Ammon's horn (tissue), 1 donor: ENCODE results near the gene GPR156.

Experiments used
- DNase-seq: peaks from one replicate; pipeline ENCODE4 v3.0.0-alpha.2; 2016; ENCODE audit warnings: low spot score

The GPR156 gene

DNA sequence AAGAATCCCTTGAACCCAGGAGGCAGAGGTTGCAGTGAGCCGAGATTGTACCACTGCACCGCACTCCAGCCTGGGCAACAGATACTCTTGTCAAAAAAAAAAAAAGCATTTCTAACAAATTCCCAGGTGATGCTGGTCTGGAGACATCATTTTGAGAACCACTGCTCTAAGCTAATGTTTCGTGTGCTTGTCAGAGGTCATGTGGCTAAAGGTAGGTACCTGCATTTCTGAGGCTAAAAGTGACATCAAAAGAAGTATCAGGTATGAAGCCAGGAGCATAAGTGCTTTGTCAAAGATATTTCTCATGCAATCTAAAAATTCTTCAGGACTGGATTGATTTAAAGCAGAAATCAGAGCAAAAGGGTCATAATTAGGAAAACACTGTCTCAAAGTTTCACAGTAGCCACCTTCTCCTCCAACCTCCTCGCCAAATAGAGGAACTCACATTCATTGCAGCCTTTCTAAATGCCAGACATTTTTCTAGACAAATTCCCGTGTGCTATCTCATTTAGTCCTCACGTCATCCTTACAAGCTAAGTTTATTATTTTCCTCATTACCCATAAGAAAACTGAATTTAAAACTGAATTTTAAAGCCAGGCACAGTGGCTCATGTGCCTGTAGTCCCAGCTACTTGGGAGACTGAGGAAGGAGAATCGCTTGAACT, 165.0 kb downstream of the GPR156 start:
- no peak for DNase-seq
